Heart left ventricle (tissue), 16 donors: ENCODE results near the gene TMBIM6. TPM values are rescaled to one million over a fixed set of nuclear protein-coding genes. Genes with fewer than 3 reads are reported as not detected.

Experiments used
- ATAC-seq, 4 donors: fragments of 200-7000 bp; cut with Tn5 transposase; one replicate each; pipeline ENCODE4 v1.9.1; 2020 to 2022; ENCODE audit warnings: moderate library complexity in 4 of 4, mild to moderate bottlenecking in 3 of 4, moderate number of reproducible peaks in 1 of 4
- DNase-seq, 5 donors: peaks; one replicate each; pipeline ENCODE4 v3.0.0-alpha.2; 2020
- H3K27ac ChIP-seq, 12 donors: fragments of 200-600 bp; sonication (generic) in 4 of 12; one replicate each; pipeline versions ENCODE4 v1.5.0 to v1.8.0; 2016 to 2022; ENCODE audit warnings: mild to moderate bottlenecking in 2 of 12
- H3K27me3 ChIP-seq, 9 donors: fragments of 200-600 bp; sonication (generic) in 2 of 9; one replicate each; pipeline versions ENCODE4 v1.5.1 to v1.8.0; 2016 to 2022; ENCODE audit warnings: mild to moderate bottlenecking in 3 of 9
- H3K36me3 ChIP-seq, 9 donors: fragments of 200-600 bp; sonication (generic) in 2 of 9; one replicate each; pipeline versions ENCODE4 v1.5.0 to v1.8.0; 2018 to 2022; ENCODE audit warnings: mild to moderate bottlenecking in 2 of 9
- H3K4me1 ChIP-seq, 12 donors: fragments of 200-600 bp; sonication (generic) in 4 of 12; one replicate each; pipeline versions ENCODE4 v1.5.0 to v1.8.0; 2016 to 2022; ENCODE audit warnings: mild to moderate bottlenecking in 3 of 12
- H3K4me3 ChIP-seq, 12 donors: fragments of 200-600 bp; sonication (generic) in 4 of 12; one replicate each; pipeline versions ENCODE4 v1.5.0 to v1.8.0; 2017 to 2022; ENCODE audit warnings: mild to moderate bottlenecking in 9 of 12, moderate library complexity in 4 of 12
- H3K9me3 ChIP-seq, 12 donors: fragments of 200-600 bp; sonication (generic) in 4 of 12; one replicate each; pipeline versions ENCODE4 v1.5.0 to v1.8.0; 2016 to 2022; ENCODE audit warnings: mild to moderate bottlenecking in 1 of 12
- POLR2A ChIP-seq, 2 donors: fragments of 450-650 bp; IDR thresholded peaks; one replicate each; pipeline ENCODE4 v1.6.1; 2017; ENCODE audit warnings: antibody characterized with exemption in 2 of 2, mild to moderate bottlenecking in 2 of 2, moderate library complexity in 2 of 2
- WGBS, 4 donors: extraction: QIAGEN DNeasy Blood & Tissue Kit in 2 of 4; methylation state at CpG; one replicate each; pipeline versions ENCODE4 v1.1.5 to v1.1.7; 2013 to 2018; 5-methylcytosine and 5-hydroxymethylcytosine counted together
- intact Hi-C, 10 donors: fragments of 100-400 bp; cut with DNase I; formaldehyde crosslinking; loops; one replicate each; pipeline versions ENCODE4 v1.11.1 to v1.14.2; 2022
- polyA plus RNA-seq, 2 donors: library from polyadenylated mRNA; stranded (reverse); fragments of 200-250 nt; gene quantifications; one replicate each; pipeline ENCODE4 v1.2.3, GENCODE V29; 2013
- total RNA-seq, 9 donors: library from RNA; depleted of rRNA in 2 of 9; stranded (reverse); fragments of >200 nt in 2 of 9; fragmentation: NEBNext Ultra II Directional in 3 of 9; extraction: Animal tissue kit (Norgen Biotek cat#: 25700) in 3 of 9; gene quantifications; one replicate each; pipeline versions ENCODE4 v1.1.0 to v1.2.4, GENCODE V29; 2016 to 2023
- TF ChIP-seq, protein P1 (sequence below), 12 donors: fragments of 200-600 bp; sonication (generic) in 4 of 12; IDR thresholded peaks; one replicate each; pipeline versions ENCODE4 v1.5.0 to v1.8.0; 2018 to 2022; ENCODE audit warnings: antibody characterized with exemption in 12 of 12, mild to moderate bottlenecking in 5 of 12
- donor health status: ischemic (EF 13 %, LVEDD 7.1; RV severe dilation, severe dysfunction).
- donor health status: healthy with polysubstance abuse.
- donor health status: DM: no; HTN: yes; CAD: no.
- donor health status: DM: no; HTN: no; CAD: no.
- donor health status: ischemic (EF 25% LVEDD 6.9; RV normal size, moderate dysfunction).
- donor health status: ischemic (EF 25% LVEDD 5.7; RV mildly dilated, moderate dysfunction).
- donor health status: healthy.
- donor health status: DM: yes; HTN: yes; CAD: no.
- donor health status: ischemic (EF 35%, LVEDD 5.7; RV mildly dilated, moderate dysfunction).
- donor health status: nonischemic (EF 11% LVEDD 7.7; RV severe dilation, severe dysfunction).
- donor health status: DM: yes; HTN: yes; CAD: no.
- donor health status: PGD.
- donor health status: ischemic (EF 29% LVEDD 5.4; RV normal size, mild dysfunction).
- donor health status: nonischemic (EF 23%, LVEDD 6.1; RV moderate dilation, normal function).

The TMBIM6 gene
- total and polyA plus RNA-seq, 11 donors, result 105 to 376 (median 252) TPM

DNA sequence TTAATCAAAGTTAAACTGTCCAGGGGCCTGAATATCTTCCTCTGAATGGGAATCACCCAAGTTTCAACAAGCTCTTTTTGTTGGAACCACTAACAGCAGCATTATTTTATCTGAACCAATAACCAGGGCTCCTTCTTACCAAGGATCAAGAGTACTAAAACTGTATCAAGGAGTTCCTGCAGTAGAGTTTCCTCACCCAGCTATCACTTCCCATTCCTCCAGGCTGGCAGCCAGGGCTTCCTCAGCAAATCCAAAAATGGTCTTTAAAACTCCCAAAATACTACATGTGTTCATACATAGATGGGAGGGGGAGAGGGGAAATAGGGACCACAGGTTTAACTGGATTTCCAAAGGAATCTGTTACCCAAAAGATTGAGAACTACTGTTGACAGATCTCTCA lies 44.6 kb upstream of the TMBIM6 start:
- DNase-seq (no peak), ATAC-seq (no peak)
- no peaks in the 10 kb centered on the region for H3K27me3 ChIP-seq
- TF ChIP-seq, protein P1, sequence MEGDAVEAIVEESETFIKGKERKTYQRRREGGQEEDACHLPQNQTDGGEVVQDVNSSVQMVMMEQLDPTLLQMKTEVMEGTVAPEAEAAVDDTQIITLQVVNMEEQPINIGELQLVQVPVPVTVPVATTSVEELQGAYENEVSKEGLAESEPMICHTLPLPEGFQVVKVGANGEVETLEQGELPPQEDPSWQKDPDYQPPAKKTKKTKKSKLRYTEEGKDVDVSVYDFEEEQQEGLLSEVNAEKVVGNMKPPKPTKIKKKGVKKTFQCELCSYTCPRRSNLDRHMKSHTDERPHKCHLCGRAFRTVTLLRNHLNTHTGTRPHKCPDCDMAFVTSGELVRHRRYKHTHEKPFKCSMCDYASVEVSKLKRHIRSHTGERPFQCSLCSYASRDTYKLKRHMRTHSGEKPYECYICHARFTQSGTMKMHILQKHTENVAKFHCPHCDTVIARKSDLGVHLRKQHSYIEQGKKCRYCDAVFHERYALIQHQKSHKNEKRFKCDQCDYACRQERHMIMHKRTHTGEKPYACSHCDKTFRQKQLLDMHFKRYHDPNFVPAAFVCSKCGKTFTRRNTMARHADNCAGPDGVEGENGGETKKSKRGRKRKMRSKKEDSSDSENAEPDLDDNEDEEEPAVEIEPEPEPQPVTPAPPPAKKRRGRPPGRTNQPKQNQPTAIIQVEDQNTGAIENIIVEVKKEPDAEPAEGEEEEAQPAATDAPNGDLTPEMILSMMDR (IDR thresholded peaks at IDR 0.05), result no peak
- TF ChIP-seq POLR2A (IDR thresholded peaks at IDR 0.05), result no peak
- H3K4me1 ChIP-seq, result peaks cover 3 to 75% (median 46%) of the 10 kb centered on the region in 12 donors
- intact Hi-C loops, result no loop called here
- peak overlapping the region in 1 of 12 donors; percentile 3 for H3K27ac ChIP-seq
- H3K36me3 ChIP-seq, result peaks cover 0 to 5% (median 0%) of the 10 kb centered on the region in 9 donors
- no peak overlapping the region for H3K4me3 ChIP-seq
- H3K9me3 ChIP-seq, result no peaks in the 10 kb centered on the region

- H3K27ac ChIP-seq, result peak overlapping the region in 8 of 12 donors; percentile 48 to 81 (median 71)
Observed at GRCh38 chr12:49697808-49698207, 43.5 kb upstream of the TMBIM6 start.

DNA sequence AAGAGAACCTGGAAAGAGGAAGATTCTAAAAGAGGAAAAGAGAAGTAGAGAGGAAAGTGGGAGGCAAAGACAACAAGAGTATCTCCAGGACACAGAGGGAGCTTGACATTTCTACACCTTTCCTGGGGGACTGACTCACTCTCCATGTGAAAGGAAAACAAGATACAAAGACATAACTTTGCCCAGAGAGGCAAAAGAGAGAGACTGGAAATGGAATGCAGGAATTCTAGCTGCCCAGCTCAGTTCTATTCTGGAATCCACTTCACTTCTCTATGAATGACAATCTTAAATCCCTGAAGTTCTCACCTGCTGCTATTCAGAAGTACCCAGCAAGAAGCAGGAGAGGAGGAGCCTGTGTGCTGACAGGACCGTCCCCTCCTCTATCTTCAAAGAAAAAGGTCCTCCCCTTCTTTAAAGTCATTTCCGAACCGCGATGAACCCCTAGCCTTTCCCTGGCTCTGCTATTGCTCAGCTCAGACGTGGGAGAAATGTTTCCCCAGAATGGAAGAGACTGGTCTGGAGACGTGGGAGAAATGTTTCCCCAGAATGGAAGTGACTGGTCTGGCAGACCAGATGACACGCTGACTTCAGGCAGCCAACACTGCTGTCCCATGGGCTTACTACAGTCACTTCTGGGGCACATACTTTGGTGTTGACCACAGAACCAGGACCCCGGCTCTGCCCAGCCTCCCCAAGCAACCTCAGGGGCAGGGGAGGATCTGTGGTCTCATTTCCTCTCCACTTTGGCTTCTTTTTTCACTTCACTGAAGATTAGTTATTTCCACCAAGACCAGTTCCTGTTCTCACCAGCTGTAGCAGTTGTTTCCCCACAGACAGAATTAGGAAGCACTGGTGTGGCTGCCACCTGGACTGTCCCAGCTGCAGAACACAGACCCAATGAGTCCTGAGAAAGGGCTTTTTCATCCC lies 42.5 kb upstream of the TMBIM6 start:
- WGBS, 4 donors, result 10 to 14% (median 12%) methylated on average over 8 of the region's 8 CpGs
- Histone ChIP-seq H3K4me3 (peak overlapping the region in 6 of 12 donors; percentile 0 to 38 (median 22)), H3K27me3 (no peaks in the 10 kb centered on the region), H3K36me3 (peaks cover 0 to 5% (median 0%) of the 10 kb centered on the region in 9 donors), H3K9me3 (no peaks in the 10 kb centered on the region), H3K27ac (peak overlapping the region in 11 of 12 donors; percentile 36 to 81 (median 65)), H3K4me1 (peaks cover 3 to 90% (median 64%) of the 10 kb centered on the region in 12 donors)
- intact Hi-C loops, result no loop called here
- DNase-seq, result peak in 4 of 5 donors; percentile 40 to 66 (median 50)
- no peak for TF ChIP-seq POLR2A (IDR thresholded peaks at IDR 0.05)
- TF ChIP-seq, protein P1 (IDR thresholded peaks at IDR 0.05), result no peak
- peak; percentile 75 to 84 (median 80) for ATAC-seq

More at GRCh38 chr12:49697808-49698207, 43.5 kb upstream of the TMBIM6 start:
- TF ChIP-seq POLR2A (IDR thresholded peaks at IDR 0.05), result no peak
- TF ChIP-seq, protein P1 (IDR thresholded peaks at IDR 0.05), result no peak
- intact Hi-C loops, result no loop called here
- ATAC-seq (no peak), DNase-seq (no peak)
- Histone ChIP-seq H3K27me3 (no peaks in the 10 kb centered on the region), H3K36me3 (peaks cover 0 to 5% (median 0%) of the 10 kb centered on the region in 9 donors), H3K9me3 (no peaks in the 10 kb centered on the region), H3K4me1 (peaks cover 3 to 84% (median 56%) of the 10 kb centered on the region in 12 donors), H3K4me3 (no peak overlapping the region)
- WGBS, 4 donors, result 68 to 74% (median 72%) methylated on average over 4 of the region's 4 CpGs

GRCh38 chr12:49702009-49702408 lies 39.3 kb upstream of the TMBIM6 start:
- peaks cover 3 to 85% (median 69%) of the 10 kb centered on the region in 12 donors for H3K4me1 ChIP-seq
- ATAC-seq (no peak), DNase-seq (no peak)
- intact Hi-C loops, result loop anchor here in 2 of 10 donors (1.0 to 5.0 kb wide), 2 partner anchors 29 to 35 kb away; no protein-coding TSS in a partner anchor
- H3K36me3 ChIP-seq, result peaks cover 0 to 5% (median 0%) of the 10 kb centered on the region in 9 donors
- 90 to 94% (median 92%) methylated on average over 3 of the region's 3 CpGs for WGBS, 4 donors
- H3K4me3 ChIP-seq, result no peak overlapping the region
- no peak for TF ChIP-seq POLR2A (IDR thresholded peaks at IDR 0.05)
- TF ChIP-seq, protein P1 (IDR thresholded peaks at IDR 0.05), result no peak
- peak overlapping the region in 3 of 12 donors; percentile 11 to 23 (median 14) for H3K27ac ChIP-seq
- H3K27me3 ChIP-seq, result no peaks in the 10 kb centered on the region
- no peaks in the 10 kb centered on the region for H3K9me3 ChIP-seq
